Kidney glomerular epithelial cell (primary cell): Measurements from ENCODE around the gene CAPN13.
A peak's percentile ranks its signal among the peaks of the same experiment; 100 is the strongest.

Source experiments
- DNase-seq: peaks from one replicate; lab custom pipeline; 2025; lab: John Stamatoyannopoulos, UW

Gene CAPN13, protein sequence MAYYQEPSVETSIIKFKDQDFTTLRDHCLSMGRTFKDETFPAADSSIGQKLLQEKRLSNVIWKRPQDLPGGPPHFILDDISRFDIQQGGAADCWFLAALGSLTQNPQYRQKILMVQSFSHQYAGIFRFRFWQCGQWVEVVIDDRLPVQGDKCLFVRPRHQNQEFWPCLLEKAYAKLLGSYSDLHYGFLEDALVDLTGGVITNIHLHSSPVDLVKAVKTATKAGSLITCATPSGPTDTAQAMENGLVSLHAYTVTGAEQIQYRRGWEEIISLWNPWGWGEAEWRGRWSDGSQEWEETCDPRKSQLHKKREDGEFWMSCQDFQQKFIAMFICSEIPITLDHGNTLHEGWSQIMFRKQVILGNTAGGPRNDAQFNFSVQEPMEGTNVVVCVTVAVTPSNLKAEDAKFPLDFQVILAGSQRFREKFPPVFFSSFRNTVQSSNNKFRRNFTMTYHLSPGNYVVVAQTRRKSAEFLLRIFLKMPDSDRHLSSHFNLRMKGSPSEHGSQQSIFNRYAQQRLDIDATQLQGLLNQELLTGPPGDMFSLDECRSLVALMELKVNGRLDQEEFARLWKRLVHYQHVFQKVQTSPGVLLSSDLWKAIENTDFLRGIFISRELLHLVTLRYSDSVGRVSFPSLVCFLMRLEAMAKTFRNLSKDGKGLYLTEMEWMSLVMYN

GRCh38 chr2:30807249-30807648 is at the start of gene CAPN13:
TSS of gene CAPN13 (minus strand) at chr2:30807446. CDS start at chr2:30787325, 20,121 bp downstream.
- DNase-seq: no peak

DNA sequence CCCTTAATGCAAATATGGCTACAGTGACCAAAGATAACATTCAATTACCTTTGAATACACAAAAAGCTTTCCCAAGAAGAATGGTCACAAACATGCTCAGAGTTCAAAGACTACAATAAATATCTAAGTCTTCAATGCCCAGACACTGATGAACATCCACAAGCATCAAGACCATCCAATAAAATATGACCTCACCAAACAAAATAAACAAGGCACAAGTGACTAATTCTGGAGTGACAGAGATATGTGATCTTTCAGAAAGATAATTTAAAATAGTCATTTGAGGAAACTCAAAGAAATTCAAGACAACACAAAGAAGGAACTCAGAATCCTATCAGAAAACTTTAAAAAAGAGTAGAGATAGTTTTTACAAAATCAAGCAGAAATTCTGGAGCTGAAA is 40.6 kb upstream of the CAPN13 start:
- no peak for DNase-seq

DNA sequence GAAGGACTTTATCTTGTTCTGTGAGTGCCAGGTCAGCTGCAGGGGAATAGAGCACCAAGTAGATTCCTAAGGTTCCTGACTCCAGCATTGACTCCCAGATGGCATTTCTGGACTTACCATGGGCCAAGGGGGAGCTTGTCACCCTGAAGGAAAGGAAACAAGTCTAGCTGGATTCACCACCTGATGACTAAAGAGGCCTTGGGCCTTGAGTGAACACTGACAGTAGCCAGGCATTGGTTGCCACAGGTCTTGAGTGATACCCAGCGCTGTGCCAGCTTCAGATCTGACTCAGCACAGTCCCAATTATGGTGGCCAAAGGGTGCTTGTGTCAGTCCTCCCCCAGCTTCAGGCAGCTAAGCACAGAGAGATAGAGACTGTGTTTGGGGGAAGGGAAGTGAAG is 40.1 kb upstream of the CAPN13 start:
- DNase-seq: no peak

DNA sequence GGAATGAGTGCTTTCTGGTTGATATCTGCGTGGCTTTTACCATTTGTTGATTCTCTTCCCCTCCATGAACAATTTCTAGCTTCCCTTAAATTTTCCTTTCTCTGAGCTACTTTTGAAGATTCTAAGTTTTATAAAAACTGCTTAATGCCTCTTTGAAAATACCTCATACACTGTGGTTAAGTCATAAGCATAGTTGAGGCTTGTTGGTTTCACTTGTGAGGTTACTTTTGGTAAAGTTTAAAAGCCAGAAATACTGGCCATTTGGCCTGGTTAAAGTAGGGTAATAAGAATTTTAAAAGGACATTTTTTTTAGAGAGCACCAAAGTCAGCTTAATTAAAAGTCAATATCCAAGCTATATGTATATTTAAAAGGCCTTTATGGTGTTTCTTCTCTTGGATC is 21.3 kb upstream of the CAPN13 start:
- DNase-seq: no peak

DNA sequence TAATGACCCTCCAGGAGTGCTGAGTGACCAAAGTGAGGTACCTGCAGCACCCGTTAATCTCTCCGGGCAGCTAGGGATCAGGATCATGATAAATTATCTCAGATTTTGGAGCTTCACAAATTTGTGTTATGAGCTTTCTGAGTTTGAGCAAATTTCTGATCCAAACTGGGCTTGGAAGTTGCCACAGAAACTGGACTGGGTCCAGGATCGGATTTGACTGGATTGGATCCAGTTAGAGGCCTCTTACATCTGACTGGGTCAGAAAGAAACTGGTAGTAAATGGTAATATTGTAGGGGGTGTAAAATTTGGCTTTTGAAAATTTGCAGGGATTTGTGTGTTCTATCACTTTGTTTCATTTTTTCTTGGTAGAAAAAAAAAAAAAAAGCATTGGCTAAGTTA is 19.7 kb upstream of the CAPN13 start:
- no peak for DNase-seq

GRCh38 chr2:30826481-30826880 is 19.2 kb upstream of the CAPN13 start:
- no peak for DNase-seq

- DNase-seq: peak; percentile 8
Observed at GRCh38 chr2:30823452-30823851, 16.2 kb upstream of the CAPN13 start.

DNA sequence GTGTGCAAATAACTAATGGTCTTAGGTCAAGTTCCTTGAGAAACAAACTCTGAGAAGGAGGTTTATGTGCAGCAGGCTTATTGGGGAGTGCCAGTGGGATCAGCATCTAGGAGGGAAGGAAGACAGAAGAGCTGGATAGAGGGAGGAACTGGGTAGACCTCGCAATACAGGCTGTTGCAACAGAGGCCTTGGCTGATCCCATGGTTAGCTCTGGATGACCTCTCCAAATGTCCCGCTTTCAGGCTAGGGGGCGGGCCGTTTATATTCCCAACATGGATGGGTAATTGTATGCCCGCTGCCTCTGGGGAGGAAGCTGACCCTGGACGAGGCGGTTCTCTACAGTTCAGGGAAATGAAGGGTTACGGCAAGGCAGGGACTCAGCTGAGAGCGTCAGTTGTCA is 14.7 kb upstream of the CAPN13 start:
- no peak for DNase-seq

DNA sequence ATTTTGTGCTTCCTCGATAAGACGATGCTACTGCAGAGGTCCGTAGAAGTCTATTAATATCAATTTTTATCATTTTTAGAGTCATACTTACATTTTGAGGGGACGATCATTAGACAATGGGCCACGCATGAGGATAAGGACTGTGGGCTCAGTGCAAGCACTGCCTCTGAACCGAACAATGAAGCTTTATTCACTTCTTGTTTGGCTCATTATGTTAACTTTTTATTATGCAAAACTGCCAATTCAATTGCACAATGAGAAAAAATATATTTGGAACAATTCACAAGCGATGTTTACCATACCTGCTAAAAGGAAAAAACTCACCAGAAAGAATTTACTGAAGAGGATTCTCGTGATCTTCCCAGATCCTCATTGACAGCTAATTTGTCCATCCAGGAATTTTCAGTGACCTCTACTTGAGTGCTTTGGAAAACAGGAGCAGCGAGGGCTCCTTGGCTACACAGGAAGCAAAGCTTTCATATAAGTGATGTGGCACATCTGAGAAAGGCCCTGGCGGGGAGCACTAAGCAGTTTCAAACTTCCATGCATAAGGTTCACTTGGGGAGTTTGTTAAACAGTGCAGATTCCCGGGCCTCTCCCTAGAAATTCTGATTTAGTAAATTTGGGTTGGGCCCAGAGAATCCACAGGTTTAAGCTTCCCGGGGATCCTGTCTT is 13.3 kb upstream of the CAPN13 start:
- DNase-seq: no peak

DNA sequence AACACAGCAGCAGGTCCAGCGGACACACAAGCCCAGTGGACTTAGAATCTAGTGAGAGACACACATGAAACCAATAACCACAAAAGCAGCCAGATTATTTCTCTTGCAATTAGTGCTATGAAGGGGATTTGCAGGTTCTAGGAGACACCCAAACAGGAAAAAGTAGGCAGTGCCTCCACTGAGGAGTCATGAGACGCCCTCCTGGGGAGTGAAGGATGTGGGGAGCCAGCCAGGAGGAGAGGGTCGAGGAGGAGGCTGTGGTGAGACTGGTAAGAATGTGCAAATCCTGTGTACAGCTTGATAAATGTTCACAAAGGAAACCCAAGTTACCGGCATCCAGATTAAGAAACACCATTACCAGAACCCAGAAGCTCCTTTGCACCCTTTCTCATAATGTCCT is 2.7 kb upstream of the CAPN13 start:
- no peak for DNase-seq

GRCh38 chr2:30808695-30809094 is 1.4 kb upstream of the CAPN13 start:
- DNase-seq: no peak

GRCh38 chr2:30803281-30803680 is 4.0 kb downstream of the CAPN13 start:
- DNase-seq: no peak

DNA sequence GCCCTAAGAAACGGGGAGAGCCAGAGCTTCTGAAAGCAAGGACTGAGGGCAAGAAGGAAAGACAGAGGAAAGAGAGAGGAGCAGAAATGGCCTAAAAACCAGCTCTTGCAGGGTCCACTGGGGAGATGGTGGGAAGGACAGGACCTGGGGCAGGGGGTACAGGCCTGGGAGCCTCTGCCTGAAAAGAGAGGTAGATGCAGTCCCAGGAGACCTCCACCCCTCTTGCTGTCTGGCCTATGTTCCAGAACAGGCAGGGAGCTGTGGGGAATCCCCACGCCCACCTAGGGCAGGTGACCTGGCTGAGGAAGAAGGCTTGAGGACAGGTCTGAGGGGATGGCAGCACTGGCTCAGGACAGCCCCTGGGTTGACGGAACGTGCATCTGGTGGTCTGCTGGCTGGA is 4.6 kb downstream of the CAPN13 start:
- no peak for DNase-seq

- DNase-seq: no peak
Observed at GRCh38 chr2:30801821-30802455, 5.3 kb downstream of the CAPN13 start.

GRCh38 chr2:30800159-30800558 is 7.1 kb downstream of the CAPN13 start:
- no peak for DNase-seq

- no peak for DNase-seq
Observed at GRCh38 chr2:30799366-30799765, 7.9 kb downstream of the CAPN13 start.

- peak; percentile 57 for DNase-seq
Observed at GRCh38 chr2:30798536-30798991, 8.7 kb downstream of the CAPN13 start.

DNA sequence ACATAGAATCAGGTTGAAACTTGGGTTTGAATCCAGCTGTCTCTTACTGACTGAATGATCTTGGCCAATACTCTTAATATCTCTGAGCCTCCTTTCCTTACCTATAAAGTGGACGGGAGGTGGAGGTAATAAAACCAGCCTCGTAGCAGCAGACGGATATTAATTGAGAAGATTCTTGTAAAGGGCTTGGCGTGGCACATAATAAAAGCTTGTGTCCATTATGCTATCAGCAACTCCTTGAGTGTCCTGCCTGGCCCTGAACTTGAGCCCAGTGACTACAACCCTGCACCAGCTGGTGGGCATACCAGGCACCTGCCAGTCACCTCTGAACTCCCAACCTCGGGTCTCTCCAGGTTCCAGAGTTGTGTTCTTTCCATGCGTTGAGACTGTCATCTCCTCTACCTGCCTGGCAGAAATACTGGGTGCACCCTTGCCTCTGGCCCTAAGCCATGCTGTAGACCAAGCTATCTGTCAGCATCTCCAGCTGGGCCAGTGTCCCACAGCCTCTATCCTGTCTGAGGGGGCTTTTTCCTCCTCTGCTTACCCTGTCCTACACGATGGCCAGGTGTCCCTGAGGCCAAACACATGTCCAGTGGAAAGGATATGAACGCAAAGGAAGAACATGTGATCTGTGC is 9.7 kb downstream of the CAPN13 start:
- no peak for DNase-seq

- no peak for DNase-seq
Observed at GRCh38 chr2:30796699-30797098, 10.5 kb downstream of the CAPN13 start.

DNA sequence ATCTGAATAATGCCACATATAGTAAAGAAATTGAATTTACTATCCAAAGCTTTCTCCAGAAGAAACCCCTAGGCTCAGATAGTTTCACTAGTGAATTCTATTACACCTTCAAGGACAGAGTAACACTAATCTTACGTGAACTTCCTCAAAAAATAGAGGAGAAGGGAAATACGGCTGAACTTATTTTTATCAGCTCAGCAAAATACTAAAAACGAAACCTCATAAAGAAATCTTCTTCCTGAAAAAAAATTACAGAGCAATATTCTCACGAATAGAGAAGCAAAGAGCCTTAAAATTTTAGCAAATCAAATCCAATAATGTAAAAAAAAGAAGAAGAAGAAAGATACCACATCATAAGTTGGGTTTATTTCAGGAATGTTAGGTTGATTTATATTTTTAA is 14.7 kb downstream of the CAPN13 start:
- no peak for DNase-seq

GRCh38 chr2:30790879-30791278 is 16.4 kb downstream of the CAPN13 start:
- no peak for DNase-seq

GRCh38 chr2:30789670-30790210 is 17.5 kb downstream of the CAPN13 start:
- DNase-seq: no peak
